ENCODE measurements around the gene SDK2. TPM values are rescaled to one million over a fixed set of nuclear protein-coding genes. Genes with fewer than 3 reads are reported as not detected.
A peak's percentile ranks its signal among the peaks of the same experiment; 100 is the strongest.

SDK2 gene
- polyA plus RNA-seq, 3 donors = 0.01 TPM; not detected in 2

DNA sequence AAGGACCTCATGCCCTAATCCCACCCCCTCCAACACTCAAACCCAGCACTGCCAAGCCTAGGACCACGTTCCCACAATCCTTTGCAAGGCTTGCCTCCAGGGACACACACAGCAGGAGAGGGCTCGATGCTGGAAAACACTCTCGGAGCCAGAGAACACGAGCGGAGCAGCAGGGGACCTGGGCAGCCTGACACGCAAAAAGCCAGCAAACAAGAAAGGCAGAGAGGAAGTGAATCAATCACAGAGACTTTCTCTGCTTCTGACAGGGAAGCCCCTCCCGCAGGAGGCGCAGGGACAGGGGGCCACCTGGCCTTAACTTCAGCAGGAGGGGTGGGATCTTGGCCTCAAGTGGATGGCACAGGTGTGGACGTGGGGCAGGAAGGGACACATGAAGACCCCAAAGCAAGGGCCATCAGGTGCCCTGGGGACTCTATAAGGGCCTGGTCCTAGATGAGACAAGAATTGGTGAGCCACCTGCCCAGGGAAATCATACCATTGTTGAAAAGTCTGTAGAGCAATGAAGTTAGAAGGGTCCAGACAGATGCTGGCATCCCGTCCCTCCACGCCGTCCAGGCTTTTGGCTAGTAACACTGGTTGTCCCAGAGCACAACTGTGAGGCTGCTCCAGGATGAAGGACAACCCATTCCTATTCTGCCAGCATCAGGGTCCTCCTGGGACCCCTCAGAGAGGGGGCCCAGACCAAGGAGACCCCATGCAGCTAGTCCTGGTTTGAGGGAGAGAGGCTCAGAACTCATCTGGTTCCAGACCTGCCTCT, 2.2 kb downstream of the SDK2 start:
- intact Hi-C loops (cut with micrococcal nuclease) = loop anchor here (5.0 kb wide), 1 partner anchor 70 kb away; no protein-coding TSS in a partner anchor
- Histone ChIP-seq H3K27me3 (ENCODE audit: control insufficient read depth in 2 of 2, insufficient read depth in 2 of 2, low read length in 2 of 2) (peaks cover 47 to 53% of the 10 kb centered on the region in 2 donors), H3K4me2 (replicated peaks; ENCODE audit: extremely low read depth, low read length, poor library complexity, severe bottlenecking) (no peak overlapping the region), H4K20me1 (ENCODE audit: insufficient read depth, low read length) (no peaks in the 10 kb centered on the region), H3K79me2 (ENCODE audit: insufficient read depth, low read length) (no peaks in the 10 kb centered on the region), H3K36me3 (replicated peaks in 1 of 2; ENCODE audit: control insufficient read depth in 1 of 2, insufficient read depth in 2 of 2, low read length in 2 of 2) (no peaks in the 10 kb centered on the region), H3K9me3 (replicated peaks in 1 of 2; ENCODE audit: control insufficient read depth in 1 of 2, insufficient read depth in 1 of 2, low read length in 2 of 2) (peaks cover 0 to 18% of the 10 kb centered on the region in 2 donors), H3K9ac (ENCODE audit: insufficient read depth, low read length, poor library complexity, severe bottlenecking) (no peak overlapping the region), H2AFZ (ENCODE audit: insufficient read depth, low read depth, low read length, poor library complexity, severe bottlenecking) (no peak overlapping the region), H3K4me3 (replicated peaks in 1 of 3; ENCODE audit: low read depth in 2 of 3, low read length in 3 of 3) (no peak overlapping the region), H3K27ac (ENCODE audit: low read depth in 1 of 2, low read length in 2 of 2) (no peak overlapping the region), H3K4me1 (ENCODE audit: control insufficient read depth in 1 of 2, insufficient read depth in 2 of 2, low read length in 2 of 2) (peaks cover 21 to 29% of the 10 kb centered on the region in 2 donors)
- 25% methylated on average over 12 of the region's 12 CpGs for WGBS (ENCODE audit: insufficient coverage)
- peaks cover 48 to 61% (median 51%) of the 10 kb centered on the region in 3 donors for H3K27me3 Mint-ChIP-seq (ENCODE audit: low read depth in 3 of 3)
- peaks cover 19% of the 10 kb centered on the region for H3K4me1 Mint-ChIP-seq
- H3K4me3 Mint-ChIP-seq = peak overlapping the region in 1 of 2 donors; percentile 70
- peaks cover 0 to 10% (median 1%) of the 10 kb centered on the region in 7 donors for H3K9me3 Mint-ChIP-seq
- no peak for DNase-seq
- TF ChIP-seq, protein P1, sequence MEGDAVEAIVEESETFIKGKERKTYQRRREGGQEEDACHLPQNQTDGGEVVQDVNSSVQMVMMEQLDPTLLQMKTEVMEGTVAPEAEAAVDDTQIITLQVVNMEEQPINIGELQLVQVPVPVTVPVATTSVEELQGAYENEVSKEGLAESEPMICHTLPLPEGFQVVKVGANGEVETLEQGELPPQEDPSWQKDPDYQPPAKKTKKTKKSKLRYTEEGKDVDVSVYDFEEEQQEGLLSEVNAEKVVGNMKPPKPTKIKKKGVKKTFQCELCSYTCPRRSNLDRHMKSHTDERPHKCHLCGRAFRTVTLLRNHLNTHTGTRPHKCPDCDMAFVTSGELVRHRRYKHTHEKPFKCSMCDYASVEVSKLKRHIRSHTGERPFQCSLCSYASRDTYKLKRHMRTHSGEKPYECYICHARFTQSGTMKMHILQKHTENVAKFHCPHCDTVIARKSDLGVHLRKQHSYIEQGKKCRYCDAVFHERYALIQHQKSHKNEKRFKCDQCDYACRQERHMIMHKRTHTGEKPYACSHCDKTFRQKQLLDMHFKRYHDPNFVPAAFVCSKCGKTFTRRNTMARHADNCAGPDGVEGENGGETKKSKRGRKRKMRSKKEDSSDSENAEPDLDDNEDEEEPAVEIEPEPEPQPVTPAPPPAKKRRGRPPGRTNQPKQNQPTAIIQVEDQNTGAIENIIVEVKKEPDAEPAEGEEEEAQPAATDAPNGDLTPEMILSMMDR (IDR thresholded peaks at IDR 0.05) = no peak
- H3K27ac Mint-ChIP-seq = no peak overlapping the region
- peaks cover 0 to 4% of the 10 kb centered on the region in 2 donors for H3K36me3 Mint-ChIP-seq

DNA sequence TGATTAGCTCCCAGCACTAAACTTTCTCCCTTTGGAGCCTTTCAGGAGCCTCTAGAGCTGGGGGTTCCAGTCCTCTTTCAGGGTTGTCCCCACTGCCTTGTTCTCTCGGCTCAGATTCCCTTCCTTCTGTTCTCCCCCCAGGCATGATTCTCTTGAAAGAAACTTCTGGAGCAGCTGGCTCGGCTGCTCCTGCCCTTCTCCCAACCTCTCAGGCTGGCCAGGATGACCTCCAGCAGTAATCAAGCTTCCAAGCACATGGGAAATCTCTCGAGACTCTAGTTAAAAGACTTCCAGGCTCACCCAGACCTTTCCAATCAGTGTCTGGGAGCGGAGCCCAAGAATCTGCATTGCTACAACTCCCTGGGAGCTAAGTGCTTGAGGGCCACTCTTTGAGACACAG, 3.6 kb downstream of the SDK2 start:
- Histone ChIP-seq H2AFZ (ENCODE audit: insufficient read depth, low read depth, low read length, poor library complexity, severe bottlenecking) (no peak overlapping the region), H4K20me1 (ENCODE audit: insufficient read depth, low read length) (no peaks in the 10 kb centered on the region), H3K36me3 (replicated peaks in 1 of 2; ENCODE audit: control insufficient read depth in 1 of 2, insufficient read depth in 2 of 2, low read length in 2 of 2) (no peaks in the 10 kb centered on the region), H3K4me1 (ENCODE audit: control insufficient read depth in 1 of 2, insufficient read depth in 2 of 2, low read length in 2 of 2) (peaks cover 21 to 29% of the 10 kb centered on the region in 2 donors), H3K79me2 (ENCODE audit: insufficient read depth, low read length) (no peaks in the 10 kb centered on the region), H3K27ac (ENCODE audit: low read depth in 1 of 2, low read length in 2 of 2) (no peak overlapping the region), H3K27me3 (ENCODE audit: control insufficient read depth in 2 of 2, insufficient read depth in 2 of 2, low read length in 2 of 2) (peaks cover 34 to 40% of the 10 kb centered on the region in 2 donors), H3K9me3 (replicated peaks in 1 of 2; ENCODE audit: control insufficient read depth in 1 of 2, insufficient read depth in 1 of 2, low read length in 2 of 2) (peaks cover 0 to 18% of the 10 kb centered on the region in 2 donors), H3K4me3 (replicated peaks in 1 of 3; ENCODE audit: low read depth in 2 of 3, low read length in 3 of 3) (no peak overlapping the region), H3K4me2 (replicated peaks; ENCODE audit: extremely low read depth, low read length, poor library complexity, severe bottlenecking) (no peak overlapping the region), H3K9ac (ENCODE audit: insufficient read depth, low read length, poor library complexity, severe bottlenecking) (no peak overlapping the region)
- Mint-ChIP-seq H3K36me3 (peaks cover 0 to 2% of the 10 kb centered on the region in 2 donors), H3K4me3 (peak overlapping the region in 1 of 2 donors; percentile 33), H3K27ac (peak overlapping the region in 1 of 7 donors; percentile 18), H3K9me3 (peaks cover 0 to 9% (median 0%) of the 10 kb centered on the region in 7 donors), H3K27me3 (ENCODE audit: low read depth in 3 of 3) (peaks cover 37 to 47% (median 40%) of the 10 kb centered on the region in 3 donors), H3K4me1 (peaks cover 19% of the 10 kb centered on the region)
- TF ChIP-seq, protein P1 (IDR thresholded peaks at IDR 0.05) = no peak
- intact Hi-C loops (cut with micrococcal nuclease) = loop anchor here (5.0 kb wide), 1 partner anchor 72 kb away; no protein-coding TSS in a partner anchor
- DNase-seq = no peak
- 97% methylated on average over 3 of the region's 4 CpGs for WGBS (ENCODE audit: insufficient coverage)
